Neuron (in vitro differentiated cells): ENCODE data around the gene HSD17B13.

Experiments
- H2AFZ ChIP-seq: one replicate; pipeline ENCODE4 v1.6.1; 2013; ENCODE audit warnings: low read depth, mild to moderate bottlenecking, inconsistent platforms, low read length, moderate library complexity
- H3K27me3 ChIP-seq: one replicate; pipeline ENCODE4 v1.6.1; 2013; ENCODE audit warnings: low read length; ENCODE audit not compliant: insufficient read depth
- H3K36me3 ChIP-seq: one replicate; pipeline ENCODE4 v1.6.1; 2013; ENCODE audit warnings: low read length; ENCODE audit not compliant: insufficient read depth
- H3K4me1 ChIP-seq: one replicate; pipeline ENCODE4 v1.6.1; 2013; ENCODE audit warnings: low read length; ENCODE audit not compliant: insufficient read depth
- H3K4me3 ChIP-seq: 2 replicates; pipeline ENCODE4 v1.5.1; 2013; ENCODE audit warnings: mild to moderate bottlenecking, low read length, moderate library complexity
- H3K9me3 ChIP-seq: one replicate; pipeline ENCODE4 v1.6.1; 2013; ENCODE audit warnings: low read length

Gene HSD17B13

GRCh38 chr4:87275311-87275710 lies 47.4 kb downstream of the HSD17B13 start:
- H3K36me3 ChIP-seq = no peaks in the 10 kb centered on the region
- H3K4me3 ChIP-seq = no peak overlapping the region
- no peaks in the 10 kb centered on the region for H3K4me1 ChIP-seq
- no peaks in the 10 kb centered on the region for H3K27me3 ChIP-seq
- no peak overlapping the region for H2AFZ ChIP-seq
- no peaks in the 10 kb centered on the region for H3K9me3 ChIP-seq

DNA sequence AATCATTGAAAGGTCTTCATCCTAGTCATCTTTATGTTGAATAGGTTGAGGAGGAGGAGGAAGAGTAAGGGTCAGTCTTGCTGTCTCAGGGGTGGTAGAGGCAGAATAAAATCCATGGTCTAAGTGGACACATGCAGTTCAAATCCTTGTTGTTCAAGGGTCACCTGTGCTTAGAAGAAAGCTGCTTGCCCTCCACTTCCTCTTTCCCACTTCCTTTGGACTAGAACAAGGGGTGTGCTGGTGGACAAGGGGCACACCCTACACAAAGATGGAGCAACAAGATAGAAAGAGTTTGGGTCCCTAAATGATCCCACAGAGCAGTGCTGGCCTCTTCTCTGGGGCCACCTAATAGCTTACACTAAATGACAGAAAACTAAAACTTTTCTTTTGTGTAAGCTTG lies 47.9 kb downstream of the HSD17B13 start:
- Histone ChIP-seq H3K9me3 (no peaks in the 10 kb centered on the region), H3K4me3 (no peak overlapping the region), H3K27me3 (no peaks in the 10 kb centered on the region), H3K36me3 (no peaks in the 10 kb centered on the region), H3K4me1 (no peaks in the 10 kb centered on the region), H2AFZ (no peak overlapping the region)

DNA sequence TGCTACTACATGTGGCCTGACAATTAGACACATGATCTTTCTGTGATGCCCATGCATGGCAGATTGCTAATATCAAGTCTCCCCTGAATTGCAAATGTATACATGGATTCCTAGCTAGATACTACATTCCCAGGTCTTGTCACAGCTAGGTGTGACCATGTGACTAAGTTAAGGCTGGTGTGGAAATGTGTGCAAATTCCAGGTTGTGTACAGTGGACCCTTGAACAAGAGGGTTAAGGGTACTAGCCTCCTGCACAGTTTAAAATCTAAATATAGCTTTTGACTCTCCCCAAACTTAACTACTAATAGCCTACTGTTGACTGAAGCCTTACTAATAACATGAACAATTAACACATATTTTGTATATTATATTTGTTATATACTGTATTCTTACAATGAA lies 48.4 kb downstream of the HSD17B13 start:
- Histone ChIP-seq H3K36me3 (no peaks in the 10 kb centered on the region), H3K9me3 (no peaks in the 10 kb centered on the region), H3K27me3 (no peaks in the 10 kb centered on the region), H3K4me3 (no peak overlapping the region), H2AFZ (no peak overlapping the region), H3K4me1 (no peaks in the 10 kb centered on the region)

- H3K9me3 ChIP-seq = no peaks in the 10 kb centered on the region
- H3K4me1 ChIP-seq = peaks cover 4% of the 10 kb centered on the region
- H2AFZ ChIP-seq = no peak overlapping the region
- H3K36me3 ChIP-seq = no peaks in the 10 kb centered on the region
- no peak overlapping the region for H3K4me3 ChIP-seq
- H3K27me3 ChIP-seq = no peaks in the 10 kb centered on the region
Observed at GRCh38 chr4:87270825-87271224, 51.9 kb downstream of the HSD17B13 start.

- no peaks in the 10 kb centered on the region for H3K36me3 ChIP-seq
- H3K9me3 ChIP-seq = no peaks in the 10 kb centered on the region
- H3K4me1 ChIP-seq = peaks cover 4% of the 10 kb centered on the region
- no peak overlapping the region for H3K4me3 ChIP-seq
- H2AFZ ChIP-seq = no peak overlapping the region
- no peaks in the 10 kb centered on the region for H3K27me3 ChIP-seq
Observed at GRCh38 chr4:87270144-87270543, 52.5 kb downstream of the HSD17B13 start.

- H3K4me1 ChIP-seq = peaks cover 4% of the 10 kb centered on the region
- no peak overlapping the region for H2AFZ ChIP-seq
- no peak overlapping the region for H3K4me3 ChIP-seq
- no peaks in the 10 kb centered on the region for H3K27me3 ChIP-seq
- H3K36me3 ChIP-seq = no peaks in the 10 kb centered on the region
- H3K9me3 ChIP-seq = no peaks in the 10 kb centered on the region
Observed at GRCh38 chr4:87268411-87268810, 54.3 kb downstream of the HSD17B13 start.

DNA sequence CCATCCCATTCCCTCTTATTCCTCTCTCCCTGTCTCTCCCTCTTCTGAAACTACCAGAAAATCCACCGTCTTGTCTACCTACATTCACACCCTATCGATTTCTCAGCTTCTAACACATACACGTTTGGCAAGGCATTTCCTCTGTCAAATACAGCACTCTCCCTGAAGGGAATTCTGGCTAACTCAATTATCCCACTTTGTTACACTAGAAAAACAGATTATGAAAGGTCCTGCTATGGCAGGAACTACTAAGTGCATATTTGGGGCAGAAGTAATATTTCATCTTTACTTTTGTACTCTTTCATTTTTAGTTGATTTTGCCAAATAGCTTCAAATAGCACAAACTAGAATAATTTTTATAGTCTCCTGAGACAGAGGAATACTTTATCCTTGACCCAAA lies 55.7 kb downstream of the HSD17B13 start:
- peaks cover 4% of the 10 kb centered on the region for H3K4me1 ChIP-seq
- no peak overlapping the region for H2AFZ ChIP-seq
- no peak overlapping the region for H3K4me3 ChIP-seq
- H3K9me3 ChIP-seq = no peaks in the 10 kb centered on the region
- H3K36me3 ChIP-seq = no peaks in the 10 kb centered on the region
- no peaks in the 10 kb centered on the region for H3K27me3 ChIP-seq

- Histone ChIP-seq H3K4me3 (no peak overlapping the region), H2AFZ (no peak overlapping the region), H3K9me3 (no peaks in the 10 kb centered on the region), H3K36me3 (no peaks in the 10 kb centered on the region), H3K27me3 (no peaks in the 10 kb centered on the region), H3K4me1 (no peaks in the 10 kb centered on the region)
Observed at GRCh38 chr4:87262886-87263285, 59.8 kb downstream of the HSD17B13 start.

DNA sequence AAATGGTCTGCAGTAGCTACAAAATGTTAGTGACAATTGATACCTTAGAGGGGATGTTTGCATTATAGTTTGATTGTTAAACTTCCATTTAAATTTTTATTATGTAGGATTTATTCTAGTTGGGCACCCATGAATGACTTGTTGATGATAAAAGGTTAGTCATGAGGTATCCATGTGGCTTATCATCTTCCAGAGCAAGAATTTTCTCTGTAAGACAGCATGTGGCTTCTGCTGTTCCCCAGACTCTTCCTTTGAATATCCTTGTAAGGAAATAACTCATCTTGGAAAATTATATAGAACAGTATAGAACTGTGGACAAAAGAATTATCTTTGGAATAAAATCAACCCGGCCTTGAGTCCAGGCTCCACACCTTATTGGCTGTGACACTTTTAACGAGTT lies 62.2 kb downstream of the HSD17B13 start:
- H3K4me1 ChIP-seq = no peaks in the 10 kb centered on the region
- no peaks in the 10 kb centered on the region for H3K27me3 ChIP-seq
- H2AFZ ChIP-seq = no peak overlapping the region
- no peak overlapping the region for H3K4me3 ChIP-seq
- no peaks in the 10 kb centered on the region for H3K36me3 ChIP-seq
- H3K9me3 ChIP-seq = no peaks in the 10 kb centered on the region

- no peak overlapping the region for H3K4me3 ChIP-seq
- H3K9me3 ChIP-seq = no peaks in the 10 kb centered on the region
- H3K27me3 ChIP-seq = no peaks in the 10 kb centered on the region
- H2AFZ ChIP-seq = no peak overlapping the region
- no peaks in the 10 kb centered on the region for H3K4me1 ChIP-seq
- no peaks in the 10 kb centered on the region for H3K36me3 ChIP-seq
Observed at GRCh38 chr4:87258677-87259076, 64.0 kb downstream of the HSD17B13 start.

- no peaks in the 10 kb centered on the region for H3K4me1 ChIP-seq
- H3K27me3 ChIP-seq = no peaks in the 10 kb centered on the region
- H3K36me3 ChIP-seq = no peaks in the 10 kb centered on the region
- no peak overlapping the region for H3K4me3 ChIP-seq
- no peak overlapping the region for H2AFZ ChIP-seq
- H3K9me3 ChIP-seq = no peaks in the 10 kb centered on the region
Observed at GRCh38 chr4:87257523-87257922, 65.2 kb downstream of the HSD17B13 start.

DNA sequence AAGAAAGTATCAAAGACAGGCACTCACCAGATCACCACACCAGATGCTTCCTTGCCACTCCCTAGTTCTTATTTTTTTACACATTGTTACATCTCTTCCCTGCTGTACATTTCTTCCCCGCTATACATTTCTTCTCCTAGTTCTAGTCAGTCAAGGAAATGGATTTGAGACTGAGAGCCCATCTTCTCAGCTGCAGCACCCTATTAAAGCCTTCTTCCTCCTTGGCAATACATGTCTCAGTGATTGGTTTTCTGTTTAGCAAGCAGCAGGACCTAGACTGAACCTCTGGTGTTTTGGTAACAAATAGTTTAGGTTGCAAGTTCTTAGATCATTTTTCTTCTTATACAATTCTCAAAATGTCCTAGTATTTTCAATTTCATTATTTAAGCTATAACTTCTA lies 66.9 kb downstream of the HSD17B13 start:
- Histone ChIP-seq H3K4me1 (no peaks in the 10 kb centered on the region), H3K9me3 (no peaks in the 10 kb centered on the region), H3K36me3 (no peaks in the 10 kb centered on the region), H2AFZ (no peak overlapping the region), H3K4me3 (no peak overlapping the region), H3K27me3 (no peaks in the 10 kb centered on the region)
